Activated CD4-positive, alpha-beta T cell treated with anti-CD3 and anti-CD28 coated beads, Interleukin-2, amount 50 U/mL, for 16 hours (primary cell): ENCODE measurements around the gene MMAB.

Source experiments
- DNase-seq: peaks from one replicate; pipeline ENCODE4 v3.0.0-alpha.2; 2020

Gene MMAB

GRCh38 chr12:109535231-109535862 is 38.0 kb downstream of the MMAB start:
- no peak for DNase-seq

DNA sequence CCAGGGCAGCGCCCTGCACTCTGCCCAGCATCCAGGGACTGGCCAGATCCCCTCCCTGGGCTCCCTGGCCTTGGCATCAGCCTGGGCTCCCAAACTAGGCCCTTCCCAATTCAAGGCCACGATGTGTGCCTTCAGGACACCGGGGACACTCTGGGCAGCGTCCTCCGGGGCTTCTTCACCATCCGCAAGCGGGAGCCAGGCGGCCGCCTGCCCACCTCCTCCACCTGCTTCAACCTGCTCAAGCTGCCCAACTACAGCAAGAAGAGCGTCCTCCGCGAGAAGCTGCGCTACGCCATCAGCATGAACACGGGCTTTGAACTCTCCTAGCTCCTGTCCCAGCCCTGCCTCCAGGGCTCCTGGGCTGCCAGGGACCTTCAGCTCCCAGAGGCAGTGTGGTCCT is 38.8 kb downstream of the MMAB start:
- DNase-seq, result no peak

DNA sequence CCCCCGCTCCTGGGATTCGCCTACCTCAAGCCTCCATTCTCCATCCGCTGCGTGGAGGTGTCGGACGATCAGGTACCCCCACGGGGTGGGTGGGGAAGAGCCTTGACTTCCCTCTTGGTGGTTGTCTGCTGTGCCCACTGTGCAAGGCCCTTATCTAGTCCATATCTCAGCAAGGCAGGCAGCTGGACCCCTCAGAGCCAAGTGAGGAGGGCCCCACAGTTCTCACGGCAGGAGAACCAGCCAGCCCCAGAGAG is 39.9 kb downstream of the MMAB start:
- DNase-seq, result no peak

DNA sequence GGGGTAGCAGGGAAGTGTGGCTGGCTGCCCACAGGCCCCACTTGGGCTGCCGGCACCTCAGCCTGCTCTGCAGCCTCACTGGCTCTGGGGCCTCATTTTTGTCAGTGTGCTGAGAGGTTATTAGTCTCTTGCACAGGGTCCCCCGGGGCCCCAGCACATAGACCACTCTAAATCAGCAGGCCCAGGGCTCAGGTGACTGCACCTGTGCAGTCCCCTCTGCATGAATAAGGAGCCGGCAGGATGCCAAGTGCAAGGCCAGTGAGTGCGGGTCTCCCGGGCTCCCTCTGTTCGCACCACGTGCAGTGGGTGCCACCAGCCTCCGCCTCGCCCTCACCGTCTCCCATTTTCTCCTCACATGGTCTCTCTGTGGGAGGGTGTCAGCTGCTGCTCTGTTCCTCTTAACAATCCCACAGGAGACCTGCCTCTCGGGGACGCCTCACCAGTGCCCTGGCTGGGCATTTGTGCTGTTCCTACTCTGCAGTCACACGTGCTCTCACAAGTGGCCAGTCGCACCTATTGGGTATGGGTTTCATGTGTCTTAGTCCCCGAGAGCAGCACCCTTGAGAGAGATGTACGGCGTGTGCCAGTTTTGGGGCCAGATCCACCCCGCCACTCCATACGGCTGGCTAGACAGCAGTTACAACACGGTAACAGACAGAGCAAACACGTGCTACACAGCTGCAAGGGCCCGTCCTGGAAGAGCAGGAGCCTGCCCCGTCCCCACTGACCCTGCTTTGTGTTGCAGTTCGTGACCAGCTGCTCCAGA is 40.4 kb downstream of the MMAB start:
- DNase-seq, result no peak

- DNase-seq, result no peak
Measured at GRCh38 chr12:109531411-109531810, 41.9 kb downstream of the MMAB start.

DNA sequence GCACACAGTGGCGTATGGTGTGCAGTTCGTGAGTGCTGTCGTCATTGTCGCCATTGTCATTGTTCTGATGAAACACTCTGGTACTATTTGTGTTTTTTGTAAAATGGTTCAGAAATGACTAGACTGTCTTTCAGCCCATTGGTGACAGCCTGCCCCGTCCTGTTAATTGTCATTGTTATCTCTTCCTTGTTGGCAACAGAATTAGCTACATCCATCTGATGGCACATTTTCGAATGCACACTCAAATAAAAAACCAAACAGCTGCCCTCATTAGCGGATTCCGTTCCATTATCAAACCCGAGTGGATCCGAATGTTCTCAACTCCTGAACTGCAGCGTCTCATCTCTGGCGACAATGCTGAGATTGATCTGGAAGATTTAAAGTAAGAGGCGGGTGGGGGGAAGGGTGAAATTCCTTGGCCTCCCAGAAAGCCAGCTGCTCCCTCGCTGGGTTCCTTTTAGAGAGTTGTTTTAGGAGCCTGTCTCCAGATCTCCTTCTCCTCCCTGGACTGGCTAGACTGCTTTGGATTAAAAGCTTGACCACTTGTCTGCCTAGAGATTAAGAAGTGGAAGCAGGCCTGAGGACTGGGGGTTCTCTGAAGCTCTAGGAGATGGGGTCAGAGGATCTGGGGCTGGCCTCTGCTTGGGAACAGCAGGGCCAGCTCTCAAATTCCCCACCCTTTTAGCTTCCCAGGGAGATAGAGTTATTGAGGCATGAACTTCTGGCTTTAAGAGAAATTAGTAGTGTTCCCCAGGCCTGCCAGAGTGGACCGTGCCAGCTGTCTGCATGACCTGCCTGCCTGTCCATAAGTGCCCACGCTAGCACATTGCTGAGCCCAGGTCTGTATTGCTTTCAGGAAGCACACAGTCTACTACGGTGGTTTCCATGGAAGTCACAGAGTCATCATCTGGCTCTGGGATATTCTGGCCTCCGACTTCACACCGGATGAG is 43.3 kb downstream of the MMAB start:
- no peak for DNase-seq

DNA sequence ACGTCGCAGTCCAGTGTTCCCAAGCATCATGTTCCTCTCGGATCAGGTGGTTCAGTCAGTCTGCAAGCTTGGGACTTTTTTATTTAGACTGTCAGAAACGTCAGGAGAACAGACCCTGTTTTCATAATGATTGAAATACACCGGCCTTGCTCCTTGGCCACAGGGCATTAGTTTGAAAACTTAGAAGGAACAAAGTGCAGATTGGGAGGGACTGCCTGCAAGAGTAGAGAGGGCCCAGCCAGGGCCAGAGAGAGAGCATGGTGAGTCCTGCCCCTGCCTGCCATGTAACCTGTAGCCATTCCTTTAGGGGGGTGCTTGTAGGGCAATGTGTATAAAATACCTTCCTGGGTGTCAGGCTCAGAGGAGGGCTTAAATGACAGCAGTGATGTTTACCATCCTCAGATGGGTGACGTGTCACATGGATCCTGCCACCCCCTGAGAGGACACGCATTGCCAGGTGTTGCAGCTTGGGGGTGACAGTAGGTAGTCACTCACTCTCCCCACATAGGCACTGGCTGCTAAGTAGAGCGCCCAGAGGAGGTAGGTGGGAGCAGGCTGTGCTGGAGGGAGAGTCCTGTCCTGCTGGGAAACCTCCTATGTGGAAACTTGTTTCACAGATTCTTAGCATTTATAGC is 45.7 kb downstream of the MMAB start:
- DNase-seq, result no peak

DNA sequence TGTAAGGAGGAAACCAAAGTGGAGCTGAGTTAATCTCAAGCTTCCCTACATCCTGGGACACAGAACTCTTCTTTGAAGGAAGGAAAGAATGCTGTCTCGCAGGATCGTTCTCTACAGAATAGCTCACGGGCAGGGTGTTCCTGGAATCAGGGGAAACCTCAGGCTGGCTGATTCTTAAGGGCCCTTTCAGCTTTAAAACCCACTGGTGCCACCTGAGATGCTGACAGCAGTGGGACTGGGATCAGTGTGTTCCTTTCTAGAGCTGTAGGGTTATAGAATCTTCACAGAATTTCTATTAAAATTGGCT is 48.1 kb downstream of the MMAB start:
- DNase-seq, result no peak

DNA sequence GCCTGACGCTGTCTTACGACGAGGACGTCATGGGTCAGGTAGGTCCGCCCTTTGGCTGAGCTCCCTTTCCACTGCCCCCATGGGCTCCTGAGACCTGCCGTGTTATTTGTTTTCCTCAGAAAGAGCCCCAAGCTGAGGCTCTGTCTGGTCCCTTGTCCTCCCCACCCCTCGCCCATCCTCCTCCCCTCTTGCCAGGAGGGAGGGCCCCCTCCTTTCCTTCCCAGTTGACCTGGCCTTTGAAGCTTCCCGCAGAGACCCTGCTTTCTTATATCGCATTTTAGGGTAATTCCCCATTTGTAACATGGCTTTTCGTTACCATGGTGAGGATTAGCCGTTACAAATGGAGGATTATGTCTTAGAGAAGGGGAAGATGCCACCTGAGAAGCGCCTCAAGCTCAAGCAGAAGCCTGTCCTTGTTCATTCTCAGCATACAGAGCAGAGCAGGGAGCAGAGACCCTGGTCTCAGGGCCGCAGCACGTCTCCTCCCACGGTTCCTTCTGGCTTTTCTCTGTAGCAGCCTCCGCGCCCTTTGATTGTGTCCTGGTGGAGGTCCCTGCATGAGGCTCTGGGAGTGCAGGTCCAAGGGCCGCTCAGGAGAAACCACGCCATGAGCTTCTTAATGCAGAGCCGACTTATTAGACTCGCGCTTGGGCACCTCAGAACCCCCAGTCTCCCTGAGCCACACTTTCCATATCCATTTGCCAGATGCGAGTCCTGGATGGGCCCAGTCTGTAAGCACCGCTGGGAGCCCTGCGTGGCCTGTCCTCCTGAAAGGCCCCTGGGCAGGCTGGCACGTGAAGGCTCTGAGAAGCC is 48.6 kb downstream of the MMAB start:
- DNase-seq, result no peak

DNA sequence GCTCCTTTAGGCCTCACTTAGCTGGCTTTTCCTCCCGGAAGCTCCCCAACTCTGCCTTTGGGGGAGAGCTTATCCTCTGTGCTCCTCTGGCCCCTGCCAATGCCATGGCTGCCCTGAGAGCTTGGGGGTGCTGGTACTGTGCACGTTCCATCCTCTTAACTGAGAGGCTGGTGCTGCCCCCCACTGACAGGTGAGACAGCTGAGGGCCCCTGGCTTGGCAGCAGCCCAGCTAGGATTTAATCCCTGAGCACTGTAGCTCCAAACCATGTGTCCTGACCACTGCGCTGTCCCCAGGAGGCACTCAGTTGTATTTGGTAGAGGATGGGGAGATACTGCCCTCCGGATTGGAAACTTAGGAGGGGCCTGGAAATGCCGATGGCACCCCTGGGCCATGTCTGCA is 49.8 kb downstream of the MMAB start:
- no peak for DNase-seq

DNA sequence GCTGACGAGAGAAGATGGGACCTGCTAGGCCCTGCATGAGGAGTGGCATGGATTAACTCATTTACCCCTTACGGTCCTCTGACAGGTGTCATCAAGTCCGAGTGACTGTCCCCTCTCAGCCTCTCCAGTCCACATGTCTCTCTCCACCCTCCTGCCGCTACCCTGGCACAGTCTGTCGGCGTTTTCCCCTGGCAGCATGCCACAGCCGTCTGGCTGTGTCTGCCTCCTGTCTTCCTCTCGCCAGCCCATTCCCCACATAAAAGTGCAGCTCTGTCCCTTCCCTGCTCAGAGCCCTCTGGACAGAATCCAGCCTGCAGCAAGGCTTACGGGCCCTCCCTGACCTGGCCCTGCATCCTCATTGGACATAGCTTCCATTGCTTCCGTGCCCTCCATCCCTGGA is 50.2 kb downstream of the MMAB start:
- DNase-seq, result no peak

GRCh38 chr12:109521831-109522230 is 51.5 kb downstream of the MMAB start:
- DNase-seq, result no peak

DNA sequence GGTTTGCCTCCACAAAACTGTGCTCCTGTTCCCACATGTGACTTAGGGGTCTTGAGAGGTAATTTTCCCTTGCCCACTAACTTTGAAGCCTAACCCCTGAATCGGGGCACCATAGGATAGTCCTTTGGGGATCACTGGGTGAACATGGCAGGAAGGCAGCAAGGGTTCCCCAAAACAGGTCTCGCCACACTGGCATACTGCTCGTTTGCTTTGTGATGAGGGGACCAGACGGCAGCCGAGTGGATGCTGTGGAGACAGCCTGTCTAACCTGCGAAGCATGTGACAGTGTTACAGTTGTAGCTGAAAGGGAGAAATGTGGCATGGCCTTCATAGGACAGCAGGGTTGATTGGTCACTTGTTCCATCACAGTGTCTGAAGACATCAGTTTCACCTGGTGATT is 53.5 kb downstream of the MMAB start:
- no peak for DNase-seq

DNA sequence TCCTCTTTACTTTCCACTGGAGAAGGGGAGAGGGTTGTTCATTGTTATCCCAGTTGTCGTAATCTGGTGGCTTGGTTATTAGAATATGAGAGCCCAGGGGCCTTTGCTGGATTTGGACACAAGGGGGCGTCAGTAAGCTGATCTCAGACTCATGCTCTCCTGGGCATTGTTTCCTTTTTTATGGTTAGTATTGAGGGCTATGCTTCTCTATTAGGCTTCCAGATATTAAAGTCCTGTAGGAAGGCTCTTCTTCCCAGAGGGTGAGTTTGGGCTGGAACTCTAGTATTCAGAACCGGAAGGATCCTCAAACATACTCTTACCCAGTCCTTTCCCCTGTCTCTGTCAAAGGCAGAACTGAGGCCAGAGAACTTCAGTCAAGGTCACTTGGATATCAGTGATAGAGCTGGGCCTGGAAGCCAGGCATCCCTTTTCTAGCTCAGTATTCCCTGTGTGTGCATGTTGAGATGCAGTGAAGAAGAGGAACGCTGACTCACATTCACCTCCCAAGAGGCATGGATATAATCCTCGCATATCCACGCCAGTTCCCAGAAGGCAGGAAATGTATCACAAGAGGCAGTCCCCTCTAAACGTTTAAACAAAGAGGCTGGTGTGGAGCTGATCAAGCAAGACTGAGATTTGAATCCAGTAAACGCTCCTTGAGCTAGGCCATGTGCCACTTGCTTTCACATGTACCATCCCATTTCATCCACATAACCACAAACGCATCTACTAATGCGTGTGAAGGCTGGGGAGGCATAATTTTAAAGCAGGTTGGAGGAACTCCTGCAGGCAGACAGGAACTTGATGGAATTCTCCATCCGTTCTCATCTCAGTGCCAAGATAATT is 54.3 kb downstream of the MMAB start:
- peak; percentile 50 for DNase-seq

GRCh38 chr12:109517619-109518018 is 55.7 kb downstream of the MMAB start:
- DNase-seq, result no peak

DNA sequence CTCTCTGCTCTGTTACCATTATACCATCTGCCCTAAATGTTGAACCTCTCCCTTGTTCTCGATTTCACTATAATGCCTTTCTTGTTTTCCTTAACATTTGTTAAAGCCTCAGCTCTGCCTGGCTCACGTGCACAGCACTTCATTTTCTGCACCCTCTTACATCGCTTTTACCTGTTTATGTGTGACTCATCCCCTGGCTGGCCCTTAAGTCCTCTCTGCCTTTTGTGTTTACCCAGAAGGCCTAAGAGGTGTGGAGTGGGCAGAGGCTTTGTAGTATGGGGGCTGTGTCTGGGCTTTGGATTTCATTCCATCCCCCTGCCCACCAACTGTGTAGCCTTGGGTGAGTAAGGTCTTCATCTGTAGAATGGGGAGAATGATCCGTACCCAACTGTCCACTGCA is 59.3 kb downstream of the MMAB start:
- no peak for DNase-seq

DNA sequence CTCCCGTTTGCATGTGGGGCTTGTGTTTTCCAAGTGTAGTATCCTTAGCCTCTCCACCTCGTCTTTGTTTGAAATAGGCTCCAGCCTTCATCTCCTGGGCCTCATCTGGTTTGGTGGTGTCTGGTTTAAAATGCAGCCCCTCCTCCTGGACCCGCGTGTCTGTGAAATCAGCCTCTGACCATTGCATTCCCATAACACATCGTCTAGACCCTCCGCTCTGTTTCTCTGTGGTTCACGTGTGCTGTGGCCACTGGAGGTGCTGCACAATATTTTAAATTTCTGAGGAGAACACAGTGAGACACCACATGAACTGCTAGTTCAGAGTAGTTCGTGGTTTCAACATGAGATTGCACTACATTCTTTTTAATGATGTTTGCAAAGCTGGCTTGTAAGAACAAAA is 60.3 kb downstream of the MMAB start:
- no peak for DNase-seq

DNA sequence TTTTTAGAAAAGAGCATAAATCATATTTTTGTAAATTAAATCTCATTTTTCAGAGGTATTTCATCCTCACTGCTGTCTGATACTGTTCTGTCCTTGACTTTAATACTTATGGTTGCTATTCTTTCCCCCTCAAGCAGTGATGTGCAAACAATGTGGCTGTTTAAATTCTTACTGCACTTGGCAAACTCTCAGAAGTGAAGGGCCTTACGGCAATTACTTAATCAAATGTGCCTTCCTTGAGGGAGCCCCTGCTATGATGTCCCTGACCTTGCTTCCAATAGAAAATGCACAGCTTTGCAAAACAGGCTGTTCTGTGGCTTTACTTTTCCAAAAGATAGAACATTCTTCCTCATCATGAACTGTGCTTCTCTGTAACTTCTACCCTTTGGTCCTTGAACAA is 60.7 kb downstream of the MMAB start:
- DNase-seq, result no peak

GRCh38 chr12:109510196-109510595 is 63.1 kb downstream of the MMAB start:
- no peak for DNase-seq

DNA sequence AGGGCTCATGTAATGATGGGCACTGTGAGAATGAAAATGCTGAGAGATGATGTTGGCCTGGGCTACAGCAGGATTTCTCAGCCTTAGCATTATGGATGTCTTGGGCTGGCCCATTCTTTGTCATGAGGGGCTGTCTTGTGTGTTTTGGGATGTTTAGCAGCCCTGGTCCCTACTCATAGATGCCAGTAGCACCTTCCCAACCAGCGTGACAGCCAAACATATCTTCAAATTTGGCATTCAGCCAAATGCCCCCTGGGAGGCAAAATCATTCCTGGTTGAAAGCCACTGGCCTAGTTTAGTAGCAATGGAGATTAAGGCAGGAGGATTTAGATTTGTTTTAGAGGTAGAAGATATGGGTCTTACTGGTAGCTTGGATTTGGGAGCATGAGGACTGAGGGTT is 69.2 kb downstream of the MMAB start:
- no peak for DNase-seq
